HUES48 (cell line): ENCODE measurements around the gene ATP2A2.

ENCODE experiments used
- H3K27ac ChIP-seq: one replicate; pipeline ENCODE4 v1.7.0; 2013; ENCODE audit warnings: low read depth, low read length, inconsistent platforms
- H3K27me3 ChIP-seq: 2 replicates; pipeline ENCODE4 v1.6.1; 2013; ENCODE audit warnings: mild to moderate bottlenecking, low read length; ENCODE audit not compliant: control insufficient read depth, insufficient read depth
- H3K36me3 ChIP-seq: 2 replicates; pipeline ENCODE4 v1.6.1; 2013; ENCODE audit warnings: low read length; ENCODE audit not compliant: control insufficient read depth, insufficient read depth
- H3K4me1 ChIP-seq: 2 replicates; pipeline ENCODE4 v1.6.1; 2013; ENCODE audit warnings: mild to moderate bottlenecking, low read length; ENCODE audit not compliant: control insufficient read depth, insufficient read depth
- H3K4me3 ChIP-seq: 2 replicates; pipeline ENCODE4 v1.5.1; 2013; ENCODE audit warnings: mild to moderate bottlenecking, low read depth, low read length
- H3K9ac ChIP-seq: 2 replicates; pipeline ENCODE4 v1.6.1; 2013; ENCODE audit warnings: mild to moderate bottlenecking, low read depth, low read length, moderate library complexity
- H3K9me3 ChIP-seq: 2 replicates; pipeline ENCODE4 v1.6.1; 2013; ENCODE audit warnings: low read length; ENCODE audit not compliant: control insufficient read depth, insufficient read depth

The ATP2A2 gene

GRCh38 chr12:110343736-110344555 is 62.9 kb downstream of the ATP2A2 start:
- Histone ChIP-seq H3K4me1 (no peaks in the 10 kb centered on the region), H3K36me3 (peaks cover 99% of the 10 kb centered on the region), H3K27ac (no peak overlapping the region), H3K9me3 (no peaks in the 10 kb centered on the region), H3K9ac (no peak overlapping the region), H3K27me3 (no peaks in the 10 kb centered on the region), H3K4me3 (no peak overlapping the region)

GRCh38 chr12:110344657-110345056 is 63.6 kb downstream of the ATP2A2 start:
- Histone ChIP-seq H3K27ac (no peak overlapping the region), H3K4me3 (no peak overlapping the region), H3K4me1 (no peaks in the 10 kb centered on the region)

GRCh38 chr12:110345176-110345661 is 64.2 kb downstream of the ATP2A2 start:
- H3K27me3 ChIP-seq = no peaks in the 10 kb centered on the region
- no peak overlapping the region for H3K27ac ChIP-seq
- H3K9ac ChIP-seq = no peak overlapping the region
- no peak overlapping the region for H3K4me3 ChIP-seq
- H3K4me1 ChIP-seq = no peaks in the 10 kb centered on the region
- H3K36me3 ChIP-seq = peaks cover 99% of the 10 kb centered on the region
- H3K9me3 ChIP-seq = no peaks in the 10 kb centered on the region

More at GRCh38 chr12:110344657-110345056, 63.6 kb downstream of the ATP2A2 start:
- Histone ChIP-seq H3K9me3 (no peaks in the 10 kb centered on the region), H3K36me3 (peaks cover 99% of the 10 kb centered on the region), H3K27me3 (no peaks in the 10 kb centered on the region), H3K9ac (no peak overlapping the region)

- no peak overlapping the region for H3K9ac ChIP-seq
These were observed 64.9 kb downstream of the ATP2A2 start for GRCh38 chr12:110345963-110346362.

GRCh38 chr12:110347767-110348166 is 66.7 kb downstream of the ATP2A2 start:
- H3K27me3 ChIP-seq = no peaks in the 10 kb centered on the region
- no peaks in the 10 kb centered on the region for H3K4me1 ChIP-seq
- H3K36me3 ChIP-seq = peaks cover 85% of the 10 kb centered on the region
- no peak overlapping the region for H3K27ac ChIP-seq
- H3K9ac ChIP-seq = no peak overlapping the region
- no peak overlapping the region for H3K4me3 ChIP-seq
- no peaks in the 10 kb centered on the region for H3K9me3 ChIP-seq

More at GRCh38 chr12:110345963-110346362, 64.9 kb downstream of the ATP2A2 start:
- H3K4me3 ChIP-seq = no peak overlapping the region
- peaks cover 99% of the 10 kb centered on the region for H3K36me3 ChIP-seq
- no peaks in the 10 kb centered on the region for H3K9me3 ChIP-seq
- no peaks in the 10 kb centered on the region for H3K4me1 ChIP-seq
- no peaks in the 10 kb centered on the region for H3K27me3 ChIP-seq
- H3K27ac ChIP-seq = no peak overlapping the region

GRCh38 chr12:110348431-110349059 is 67.5 kb downstream of the ATP2A2 start:
- Histone ChIP-seq H3K4me3 (no peak overlapping the region), H3K27ac (no peak overlapping the region), H3K27me3 (no peaks in the 10 kb centered on the region), H3K9me3 (no peaks in the 10 kb centered on the region), H3K4me1 (no peaks in the 10 kb centered on the region), H3K9ac (no peak overlapping the region), H3K36me3 (peaks cover 77% of the 10 kb centered on the region)

- H3K4me1 ChIP-seq = no peaks in the 10 kb centered on the region
- H3K9me3 ChIP-seq = no peaks in the 10 kb centered on the region
- no peak overlapping the region for H3K9ac ChIP-seq
- no peak overlapping the region for H3K27ac ChIP-seq
- no peak overlapping the region for H3K4me3 ChIP-seq
- H3K27me3 ChIP-seq = no peaks in the 10 kb centered on the region
- peaks cover 71% of the 10 kb centered on the region for H3K36me3 ChIP-seq
These were observed 68.0 kb downstream of the ATP2A2 start for GRCh38 chr12:110349096-110349495.

GRCh38 chr12:110349514-110350151 is 68.6 kb downstream of the ATP2A2 start:
- no peak overlapping the region for H3K27ac ChIP-seq

GRCh38 chr12:110351119-110351518 is 70.1 kb downstream of the ATP2A2 start:
- H3K36me3 ChIP-seq = peaks cover 51% of the 10 kb centered on the region

More at GRCh38 chr12:110349514-110350151, 68.6 kb downstream of the ATP2A2 start:
- H3K4me1 ChIP-seq = no peaks in the 10 kb centered on the region
- peaks cover 66% of the 10 kb centered on the region for H3K36me3 ChIP-seq
- H3K9ac ChIP-seq = no peak overlapping the region
- H3K27me3 ChIP-seq = no peaks in the 10 kb centered on the region
- H3K4me3 ChIP-seq = no peak overlapping the region
- no peaks in the 10 kb centered on the region for H3K9me3 ChIP-seq

GRCh38 chr12:110352401-110352800 is 71.4 kb downstream of the ATP2A2 start:
- Histone ChIP-seq H3K4me3 (no peak overlapping the region), H3K4me1 (no peaks in the 10 kb centered on the region), H3K36me3 (peaks cover 39% of the 10 kb centered on the region), H3K9me3 (no peaks in the 10 kb centered on the region), H3K27me3 (no peaks in the 10 kb centered on the region), H3K27ac (no peak overlapping the region), H3K9ac (no peak overlapping the region)

More at GRCh38 chr12:110351119-110351518, 70.1 kb downstream of the ATP2A2 start:
- no peak overlapping the region for H3K27ac ChIP-seq
- no peak overlapping the region for H3K4me3 ChIP-seq
- no peaks in the 10 kb centered on the region for H3K27me3 ChIP-seq
- H3K9me3 ChIP-seq = no peaks in the 10 kb centered on the region
- no peaks in the 10 kb centered on the region for H3K4me1 ChIP-seq
- H3K9ac ChIP-seq = no peak overlapping the region
